ENCODE measurements around the gene MTSS2. TPM values are rescaled to one million over a fixed set of nuclear protein-coding genes. Genes with fewer than 3 reads are reported as not detected.

Gene MTSS2
- total RNA-seq, 1 experiment from 2014 or later = 52.0 TPM

DNA sequence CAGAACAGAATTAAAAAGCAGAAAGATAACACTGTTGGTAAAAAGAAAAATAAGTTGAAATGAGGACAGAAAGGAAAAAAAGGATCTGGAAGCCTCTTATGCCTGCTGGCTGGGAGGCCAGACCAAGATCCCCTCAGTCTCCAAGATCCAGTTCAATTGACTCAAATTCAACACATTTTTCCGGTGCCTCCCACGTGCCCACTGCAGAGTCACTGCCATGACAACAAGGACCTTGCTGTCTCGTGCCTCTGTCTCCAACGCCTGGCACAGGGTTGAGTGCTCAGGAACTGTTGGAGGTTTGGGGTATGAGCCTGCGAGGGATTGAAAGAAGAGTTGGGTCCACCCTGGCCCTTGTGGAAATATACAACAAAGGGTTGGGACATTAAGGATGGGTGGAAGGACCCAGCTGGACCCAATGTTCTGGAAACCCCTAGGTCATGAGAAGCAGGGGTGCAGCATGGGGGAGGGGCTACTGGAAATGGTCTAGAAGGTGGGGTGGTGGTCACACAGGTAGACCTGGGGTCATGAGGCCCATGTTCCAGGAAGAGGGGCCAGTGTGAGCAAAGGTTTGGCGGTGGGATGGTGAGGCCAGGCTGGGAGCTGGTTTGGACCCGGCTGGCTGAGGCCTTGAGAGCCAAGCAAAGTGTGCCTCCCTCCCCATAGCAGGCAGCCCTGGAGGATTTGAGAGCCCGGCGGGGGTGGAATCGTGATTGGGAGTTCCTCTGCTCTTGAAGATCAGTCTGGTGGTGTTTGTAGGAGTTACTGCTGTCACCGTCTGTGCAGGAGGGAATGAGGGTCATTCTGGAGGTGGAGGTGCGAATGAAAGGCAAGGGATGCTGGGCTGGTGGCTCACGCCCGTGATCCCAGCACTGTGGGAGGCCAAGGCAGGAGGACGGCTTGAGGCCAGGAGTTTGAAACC lies 38.2 kb downstream of the MTSS2 start:
- peaks cover 7% of the 10 kb centered on the region; the same call in 1 of the 2 replicates for H3F3A ChIP-seq (ENCODE audit: insufficient read depth, low read depth)
- H3K27me3 ChIP-seq (ENCODE audit: insufficient read depth, low read depth) = no peaks in the 10 kb centered on the region
- no peaks in the 10 kb centered on the region for H3K9me3 ChIP-seq (ENCODE audit: insufficient read depth, low read depth)
- no peaks in the 10 kb centered on the region for H4K20me1 ChIP-seq (ENCODE audit: insufficient read depth)
- H3K4me1 ChIP-seq (replicated peaks; ENCODE audit: insufficient read depth) = peaks cover 13% of the 10 kb centered on the region
- no peak overlapping the region for H3K4me2 ChIP-seq
- H3K79me2 ChIP-seq (ENCODE audit: low read depth) = no peaks in the 10 kb centered on the region
- ChIA-PET CTCF (no interaction called here), POLR2A (ENCODE audit: unreplicated experiment) (no interaction called here)
- BruUV-seq (replicated peaks) = no TSS peak
- TF ChIP-seq, protein P1, sequence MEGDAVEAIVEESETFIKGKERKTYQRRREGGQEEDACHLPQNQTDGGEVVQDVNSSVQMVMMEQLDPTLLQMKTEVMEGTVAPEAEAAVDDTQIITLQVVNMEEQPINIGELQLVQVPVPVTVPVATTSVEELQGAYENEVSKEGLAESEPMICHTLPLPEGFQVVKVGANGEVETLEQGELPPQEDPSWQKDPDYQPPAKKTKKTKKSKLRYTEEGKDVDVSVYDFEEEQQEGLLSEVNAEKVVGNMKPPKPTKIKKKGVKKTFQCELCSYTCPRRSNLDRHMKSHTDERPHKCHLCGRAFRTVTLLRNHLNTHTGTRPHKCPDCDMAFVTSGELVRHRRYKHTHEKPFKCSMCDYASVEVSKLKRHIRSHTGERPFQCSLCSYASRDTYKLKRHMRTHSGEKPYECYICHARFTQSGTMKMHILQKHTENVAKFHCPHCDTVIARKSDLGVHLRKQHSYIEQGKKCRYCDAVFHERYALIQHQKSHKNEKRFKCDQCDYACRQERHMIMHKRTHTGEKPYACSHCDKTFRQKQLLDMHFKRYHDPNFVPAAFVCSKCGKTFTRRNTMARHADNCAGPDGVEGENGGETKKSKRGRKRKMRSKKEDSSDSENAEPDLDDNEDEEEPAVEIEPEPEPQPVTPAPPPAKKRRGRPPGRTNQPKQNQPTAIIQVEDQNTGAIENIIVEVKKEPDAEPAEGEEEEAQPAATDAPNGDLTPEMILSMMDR (conservative IDR thresholded peaks at IDR 0.05) = no peak
- TF ChIP-seq EZH2 (IDR thresholded peaks at IDR 0.05; ENCODE audit: low read depth) = no peak
- H3K27ac ChIP-seq = no peak overlapping the region
- no peaks in the 10 kb centered on the region for H3K9me2 ChIP-seq (ENCODE audit: insufficient read depth)
- no peak overlapping the region for H3K4me3 ChIP-seq
- intact Hi-C loops (cut with micrococcal nuclease; ENCODE audit: unreplicated experiment) = no loop called here
- no peak for DNase-seq
- H3K36me3 ChIP-seq (ENCODE audit: low read depth) = no peaks in the 10 kb centered on the region
- H2AFZ ChIP-seq = no peak overlapping the region

DNA sequence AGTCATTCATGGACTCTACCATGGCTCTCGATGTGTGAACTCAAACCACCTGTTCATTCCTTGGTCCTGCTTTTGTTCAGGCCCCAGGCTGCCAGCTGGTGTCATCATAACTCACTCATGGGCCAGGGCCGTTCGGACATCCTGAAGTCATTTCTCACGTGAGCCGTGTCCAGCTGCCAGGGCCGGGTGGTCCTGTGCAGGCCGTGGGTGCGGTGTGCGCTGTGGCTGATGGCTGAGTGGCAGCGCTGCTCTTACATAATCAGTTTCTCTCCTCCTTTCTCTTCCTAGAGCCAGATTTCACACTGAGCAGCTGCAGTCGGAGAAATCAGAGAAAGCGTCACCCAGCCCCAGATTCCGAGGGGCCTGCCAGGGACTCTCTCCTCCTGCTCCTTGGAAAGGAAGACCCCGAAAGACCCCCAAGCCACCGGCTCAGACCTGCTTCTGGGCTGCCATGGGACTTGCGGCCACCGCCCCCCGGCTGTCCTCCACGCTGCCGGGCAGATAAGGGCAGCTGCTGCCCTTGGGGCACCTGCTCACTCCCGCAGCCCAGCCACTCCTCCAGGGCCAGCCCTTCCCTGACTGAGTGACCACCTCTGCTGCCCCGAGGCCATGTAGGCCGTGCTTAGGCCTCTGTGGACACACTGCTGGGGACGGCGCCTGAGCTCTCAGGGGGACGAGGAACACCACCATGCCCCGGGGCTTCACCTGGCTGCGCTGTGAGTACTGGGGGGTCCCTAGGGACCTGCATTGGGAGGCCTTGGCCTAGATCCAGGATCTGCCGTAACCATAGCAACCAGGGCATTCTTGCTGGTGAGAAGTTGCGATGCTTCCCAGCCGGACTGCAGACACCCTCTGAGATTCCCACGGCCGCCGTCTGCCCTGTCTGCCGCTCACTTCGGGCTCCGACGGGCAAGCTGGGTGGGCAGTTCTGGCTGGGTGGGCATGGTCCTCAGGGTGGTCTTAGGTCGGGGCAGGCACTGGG lies 39.3 kb downstream of the MTSS2 start, which contains the start of gene IL34:
IL34 (plus strand) TSS at position 300 of the 982 bp plus-strand sequence; CDS start at position 689, 389 bp downstream.
- BruUV-seq (replicated peaks) = no TSS peak
- intact Hi-C loops (cut with micrococcal nuclease; ENCODE audit: unreplicated experiment) = no loop called here
- H3K4me2 ChIP-seq = no peak within 1 kb of the TSS

More for the DNA sequence above, 39.3 kb downstream of the MTSS2 start, which contains the start of gene IL34:
- TF ChIP-seq EZH2 (IDR thresholded peaks at IDR 0.05; ENCODE audit: low read depth) = no peak
- TF ChIP-seq, protein P1 (conservative IDR thresholded peaks at IDR 0.05) = no peak
- H3K27ac ChIP-seq = no peak within 1 kb of the TSS
- peaks cover 7% of the 10 kb centered on the region; the same call in 1 of the 2 replicates for H3F3A ChIP-seq (ENCODE audit: insufficient read depth, low read depth)
- ChIA-PET CTCF (no interaction called here), POLR2A (ENCODE audit: unreplicated experiment) (no interaction called here)
- H3K4me1 ChIP-seq (replicated peaks; ENCODE audit: insufficient read depth) = peaks cover 4% of the 10 kb centered on the region; the same call in 1 of the 2 replicates
- H3K9me3 ChIP-seq (ENCODE audit: insufficient read depth, low read depth) = no peaks in the 10 kb centered on the region
- no peaks in the 10 kb centered on the region for H3K36me3 ChIP-seq (ENCODE audit: low read depth)
- no peaks in the 10 kb centered on the region for H3K27me3 ChIP-seq (ENCODE audit: insufficient read depth, low read depth)
- H3K9me2 ChIP-seq (ENCODE audit: insufficient read depth) = no peaks in the 10 kb centered on the region
- no peaks in the 10 kb centered on the region for H3K79me2 ChIP-seq (ENCODE audit: low read depth)
- H3K4me3 ChIP-seq = no peak within 1 kb of the TSS
- DNase-seq = no peak
- H2AFZ ChIP-seq = no peak within 1 kb of the TSS
- no peaks in the 10 kb centered on the region for H4K20me1 ChIP-seq (ENCODE audit: insufficient read depth)

Measured in PC-9 (cell line).